GM19035 (cell line): Measurements from ENCODE around the gene PDZK1.
"Not testable (repeated sequence)": the region's sequence is repeated elsewhere in the genome, so short reads cannot be mapped to it uniquely, and the experiment has no call there.

Experiments used
- ATAC-seq: cut with Tn5 transposase; IDR thresholded peaks from one replicate; pipeline ENCODE4 v1.9.1; 2021; ENCODE audit not compliant: unreplicated experiment

Gene PDZK1

GRCh38 chr1:145662502-145662901, 44.7 kb downstream of the PDZK1 start:
- not testable (repeated sequence) for ATAC-seq

GRCh38 chr1:145656245-145656943, 50.8 kb downstream of the PDZK1 start:
- not testable (repeated sequence) for ATAC-seq

GRCh38 chr1:145643990-145644389, 63.2 kb downstream of the PDZK1 start:
- not testable (repeated sequence) for ATAC-seq

- ATAC-seq: not testable (repeated sequence)
These were observed 65.3 kb downstream of the PDZK1 start for GRCh38 chr1:145641886-145642285.

GRCh38 chr1:145636237-145636636, 70.9 kb downstream of the PDZK1 start:
- not testable (repeated sequence) for ATAC-seq

GRCh38 chr1:145622177-145622576, 85.0 kb downstream of the PDZK1 start:
- ATAC-seq: not testable (repeated sequence)
